AG09319 (cell line): Measurements from ENCODE around the gene PNMA8C.

Source experiments
- DNase-seq: peaks from one replicate; pipeline ENCODE4 v3.0.0-alpha.2; 2010; ENCODE audit warnings: low read depth; ENCODE audit errors: extremely low read depth
- CTCF ChIP-seq: IDR thresholded peaks from 2 replicates; pipeline ENCODE4 v1.5.1; 2011; ENCODE audit warnings: low read depth, mild to moderate bottlenecking, inconsistent platforms, low read length, moderate library complexity

The PNMA8C gene

GRCh38 chr19:46386151-46386550 lies 42.6 kb downstream of the PNMA8C start:
- TF ChIP-seq CTCF, result no peak
- no peak for DNase-seq

DNA sequence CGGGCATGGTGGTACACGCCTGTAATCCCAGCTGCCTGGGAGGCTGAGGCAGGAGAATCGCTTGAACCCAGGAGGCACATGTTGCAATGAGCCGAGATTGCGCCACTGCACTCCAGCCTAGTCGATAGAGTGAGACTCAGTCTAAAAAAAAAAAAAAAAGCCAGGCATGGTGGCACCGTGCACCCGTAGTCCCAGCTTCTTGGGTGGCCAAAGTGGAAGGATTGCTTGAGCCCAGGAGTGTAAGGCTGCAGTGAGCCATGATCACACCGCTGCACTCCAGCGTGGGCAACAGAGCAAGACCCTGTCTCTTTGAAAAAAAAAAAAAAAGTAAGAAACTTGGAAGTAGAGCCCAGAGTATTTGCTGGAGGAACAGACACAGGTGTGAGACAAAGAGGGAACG lies 43.1 kb downstream of the PNMA8C start:
- TF ChIP-seq CTCF, result no peak
- no peak for DNase-seq

DNA sequence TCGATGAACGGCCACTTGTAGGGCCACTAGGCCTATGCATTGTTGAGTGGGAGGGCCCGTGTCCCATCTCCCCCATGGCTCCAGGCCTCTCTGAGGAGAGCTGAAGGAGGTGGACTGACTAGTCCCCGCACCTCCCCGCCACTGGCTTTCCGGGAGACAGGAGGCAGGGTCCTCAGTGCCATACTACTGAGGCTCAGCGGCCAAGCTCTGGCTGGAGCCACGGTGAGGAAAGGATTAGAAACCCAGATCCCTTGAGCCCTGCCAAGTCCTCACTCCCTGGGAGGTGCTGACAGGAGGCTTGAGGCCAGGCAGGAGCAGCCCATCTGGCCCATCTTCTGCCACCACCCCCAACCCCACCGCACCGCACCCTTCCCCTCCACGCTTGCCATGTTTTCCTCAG lies 44.3 kb downstream of the PNMA8C start:
- DNase-seq, result no peak
- no peak for TF ChIP-seq CTCF

DNA sequence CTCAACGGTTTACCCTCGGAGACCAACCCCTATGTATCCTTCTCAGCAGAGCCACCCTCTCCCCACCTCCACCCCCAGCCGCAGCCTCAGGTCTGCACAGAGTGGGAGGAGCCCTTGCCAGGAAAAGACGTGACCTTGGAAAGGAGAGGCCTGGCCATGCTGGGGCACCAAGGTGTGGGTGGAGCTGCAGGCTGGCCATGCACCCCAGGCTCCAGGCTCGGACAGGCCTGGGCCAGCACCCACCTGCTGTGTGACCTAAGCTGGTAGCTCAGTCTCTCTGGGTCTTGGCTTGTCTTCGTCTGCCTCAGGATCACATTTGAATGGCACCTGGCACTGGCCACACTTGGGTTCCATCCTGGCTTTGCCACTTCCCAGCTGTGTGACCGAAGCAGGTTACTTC lies 44.9 kb downstream of the PNMA8C start:
- DNase-seq, result no peak
- TF ChIP-seq CTCF, result no peak

DNA sequence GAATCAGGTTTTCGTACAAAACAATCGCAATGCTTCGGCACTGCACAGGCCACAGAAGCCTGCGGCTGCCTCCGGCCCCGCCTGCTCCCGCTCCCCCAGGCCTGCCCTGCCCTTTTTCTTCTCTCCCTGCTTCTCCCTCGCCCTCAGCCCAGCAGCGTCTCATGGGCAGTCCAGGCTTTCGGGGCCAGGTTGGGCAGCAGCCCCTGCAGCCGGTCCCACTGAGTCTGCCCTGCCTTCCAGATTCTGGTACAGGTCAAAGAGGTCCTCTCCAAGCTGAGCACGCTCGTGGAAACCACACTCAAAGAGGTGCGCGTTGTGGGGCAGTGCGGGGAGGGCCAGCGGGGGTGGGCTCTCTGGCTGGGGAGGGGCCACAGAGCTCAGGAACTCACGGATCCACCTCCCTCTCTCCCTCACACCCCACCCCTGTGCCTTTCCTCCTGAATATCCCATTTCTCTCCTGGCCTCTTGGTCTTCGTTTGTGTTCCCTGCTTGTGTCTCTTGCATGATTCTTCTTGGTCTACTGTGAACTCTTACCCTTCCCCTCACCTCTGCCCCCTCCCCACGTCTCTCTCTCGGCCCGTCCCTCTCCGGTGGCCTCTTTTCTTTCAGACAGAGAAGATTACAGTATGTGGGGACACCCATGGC lies 45.4 kb downstream of the PNMA8C start:
- DNase-seq, result no peak
- TF ChIP-seq CTCF, result no peak

DNA sequence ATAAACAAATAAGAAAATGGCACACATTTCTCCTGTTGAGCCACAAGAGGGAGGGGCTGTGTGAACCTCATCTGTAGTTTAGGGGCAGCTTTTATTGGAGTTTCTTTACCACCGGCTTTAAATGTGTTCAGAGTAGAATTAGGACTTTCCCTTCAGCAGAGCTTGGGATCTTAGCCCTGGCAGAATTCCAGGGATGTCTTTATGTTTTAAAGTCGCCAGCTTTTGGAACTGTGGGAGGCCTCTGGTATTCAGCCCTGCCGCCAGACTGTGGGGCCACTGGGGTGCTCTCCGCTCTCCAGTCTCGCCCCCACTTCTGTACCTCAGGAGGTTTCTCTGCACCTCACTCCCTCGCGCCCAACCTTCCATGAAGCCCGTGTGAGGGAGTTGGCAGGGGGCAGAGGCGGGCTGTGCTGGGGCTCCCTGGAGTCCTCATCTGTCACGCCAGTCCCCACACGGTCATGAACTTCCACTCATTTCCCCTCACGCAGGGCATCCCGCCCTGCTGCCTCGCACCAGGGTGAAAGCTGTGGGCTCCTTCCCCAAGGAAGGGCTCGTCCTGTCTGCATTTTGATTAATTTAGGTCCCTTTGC lies 46.9 kb downstream of the PNMA8C start:
- TF ChIP-seq CTCF, result no peak
- DNase-seq, result no peak

DNA sequence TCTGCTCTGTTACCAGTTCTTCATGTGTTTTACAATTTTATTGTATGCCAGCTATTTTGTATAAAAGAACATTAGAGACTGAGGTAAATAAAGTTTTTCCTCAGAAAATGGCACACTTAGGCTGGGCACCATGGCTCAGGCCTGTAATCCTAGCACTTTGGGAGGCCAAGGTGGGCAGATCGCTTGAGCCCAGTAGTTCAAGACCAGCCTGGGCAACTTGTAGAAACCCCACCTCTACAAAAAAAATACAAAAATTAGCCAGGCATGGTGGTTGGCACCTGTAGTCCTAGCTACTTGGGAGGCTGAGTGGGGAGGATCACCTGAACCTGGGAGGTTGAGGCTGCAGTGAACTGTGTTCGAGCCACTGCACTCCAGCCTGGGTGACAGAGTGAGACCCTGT lies 47.4 kb downstream of the PNMA8C start:
- TF ChIP-seq CTCF, result no peak

More for the DNA sequence above, 47.4 kb downstream of the PNMA8C start:
- no peak for DNase-seq
